ENCODE data around the gene ACSL3. TPM values are rescaled to one million over a fixed set of nuclear protein-coding genes. Genes with fewer than 3 reads are reported as not detected.
A peak's percentile ranks its signal among the peaks of the same experiment; 100 is the strongest.

The ACSL3 gene
- total RNA-seq, 1 donor from 2014 or later = 95.8 TPM

DNA sequence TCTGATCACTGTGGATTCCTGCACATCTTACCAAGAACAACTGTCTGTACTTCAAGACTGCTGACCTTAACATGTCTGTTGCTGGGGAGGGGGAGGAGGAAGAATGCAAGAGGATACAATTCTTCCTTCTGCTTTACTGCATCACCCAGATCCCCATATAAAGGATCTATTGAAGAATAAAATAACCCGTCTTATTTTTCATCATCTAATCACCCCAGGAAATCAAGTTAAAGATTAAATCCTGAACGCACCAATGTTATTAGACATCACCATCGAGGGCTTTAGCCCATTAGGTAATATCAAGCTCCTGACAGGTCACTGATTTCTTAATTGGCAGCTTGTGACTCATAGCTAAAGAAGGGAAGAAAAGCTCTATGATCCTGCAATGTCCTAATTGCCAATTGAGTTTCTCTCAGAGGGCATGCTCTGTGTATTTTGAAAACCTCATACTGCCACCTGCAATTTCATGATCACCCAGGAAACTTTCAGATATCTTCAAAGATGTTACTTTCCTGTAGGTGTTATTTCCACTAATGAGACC, 115.8 kb downstream of the ACSL3 start:
- H3K4me3 Mint-ChIP-seq = no peak overlapping the region
- no peaks in the 10 kb centered on the region for H3K27me3 Mint-ChIP-seq
- no peaks in the 10 kb centered on the region for H3K9me3 Mint-ChIP-seq
- peaks cover 7% of the 10 kb centered on the region for H3K4me1 Mint-ChIP-seq (ENCODE audit: unreplicated experiment)
- no peak for DNase-seq (ENCODE audit: extremely low spot score, unreplicated experiment)
- H3K36me3 Mint-ChIP-seq = no peaks in the 10 kb centered on the region
- peak overlapping the region; percentile 31 for H3K27ac Mint-ChIP-seq
- TF ChIP-seq, protein P1, sequence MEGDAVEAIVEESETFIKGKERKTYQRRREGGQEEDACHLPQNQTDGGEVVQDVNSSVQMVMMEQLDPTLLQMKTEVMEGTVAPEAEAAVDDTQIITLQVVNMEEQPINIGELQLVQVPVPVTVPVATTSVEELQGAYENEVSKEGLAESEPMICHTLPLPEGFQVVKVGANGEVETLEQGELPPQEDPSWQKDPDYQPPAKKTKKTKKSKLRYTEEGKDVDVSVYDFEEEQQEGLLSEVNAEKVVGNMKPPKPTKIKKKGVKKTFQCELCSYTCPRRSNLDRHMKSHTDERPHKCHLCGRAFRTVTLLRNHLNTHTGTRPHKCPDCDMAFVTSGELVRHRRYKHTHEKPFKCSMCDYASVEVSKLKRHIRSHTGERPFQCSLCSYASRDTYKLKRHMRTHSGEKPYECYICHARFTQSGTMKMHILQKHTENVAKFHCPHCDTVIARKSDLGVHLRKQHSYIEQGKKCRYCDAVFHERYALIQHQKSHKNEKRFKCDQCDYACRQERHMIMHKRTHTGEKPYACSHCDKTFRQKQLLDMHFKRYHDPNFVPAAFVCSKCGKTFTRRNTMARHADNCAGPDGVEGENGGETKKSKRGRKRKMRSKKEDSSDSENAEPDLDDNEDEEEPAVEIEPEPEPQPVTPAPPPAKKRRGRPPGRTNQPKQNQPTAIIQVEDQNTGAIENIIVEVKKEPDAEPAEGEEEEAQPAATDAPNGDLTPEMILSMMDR (conservative IDR thresholded peaks at IDR 0.05) = no peak

DNA sequence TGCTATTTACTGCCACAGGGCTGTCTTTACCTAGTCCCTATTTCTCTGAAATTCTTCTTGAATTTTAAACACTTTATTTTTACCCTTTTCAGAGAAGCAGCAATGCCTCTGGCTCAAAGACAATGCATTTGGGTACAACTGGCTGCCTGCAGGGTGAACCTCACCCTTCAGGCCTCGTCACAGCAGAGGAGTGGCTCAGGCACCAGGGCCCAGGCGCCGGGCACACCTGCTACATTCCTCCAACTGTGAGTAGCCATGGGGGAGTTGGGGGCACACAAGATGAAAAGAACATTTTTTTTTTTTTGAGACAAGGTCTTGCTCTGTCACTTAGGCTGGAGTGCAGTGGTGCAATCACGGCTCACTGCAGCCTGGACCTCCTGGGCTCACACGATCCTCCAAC, 116.3 kb downstream of the ACSL3 start:
- Mint-ChIP-seq H3K4me1 (ENCODE audit: unreplicated experiment) (peaks cover 7% of the 10 kb centered on the region), H3K36me3 (no peaks in the 10 kb centered on the region), H3K4me3 (no peak overlapping the region), H3K27me3 (no peaks in the 10 kb centered on the region), H3K9me3 (no peaks in the 10 kb centered on the region), H3K27ac (peak overlapping the region; percentile 31)
- no peak for DNase-seq (ENCODE audit: extremely low spot score, unreplicated experiment)
- TF ChIP-seq, protein P1 (conservative IDR thresholded peaks at IDR 0.05) = no peak

DNA sequence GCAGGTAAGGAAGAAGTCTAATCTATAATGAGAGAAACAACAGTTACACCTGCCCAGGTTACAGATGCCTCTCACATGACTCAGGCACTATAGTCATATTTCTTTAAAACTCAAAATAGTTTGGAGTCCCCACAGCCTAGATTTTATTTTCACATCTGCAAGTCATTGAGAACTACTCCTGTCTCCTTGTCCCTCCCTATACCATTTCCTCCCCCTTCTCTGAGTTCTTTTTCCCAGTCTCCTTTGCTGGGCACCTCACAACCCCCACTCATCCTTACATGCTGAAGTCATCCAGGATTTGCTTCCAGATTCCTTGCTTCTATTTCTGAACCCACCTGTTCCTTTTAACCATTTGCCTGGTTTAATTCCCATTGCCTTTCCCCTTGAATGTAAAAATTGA, 118.0 kb downstream of the ACSL3 start:
- peaks cover 7% of the 10 kb centered on the region for H3K4me1 Mint-ChIP-seq (ENCODE audit: unreplicated experiment)
- H3K27ac Mint-ChIP-seq = no peak overlapping the region
- H3K36me3 Mint-ChIP-seq = no peaks in the 10 kb centered on the region
- no peak overlapping the region for H3K4me3 Mint-ChIP-seq
- TF ChIP-seq, protein P1 (conservative IDR thresholded peaks at IDR 0.05) = no peak
- H3K9me3 Mint-ChIP-seq = peaks cover 6% of the 10 kb centered on the region
- DNase-seq (ENCODE audit: extremely low spot score, unreplicated experiment) = no peak
- H3K27me3 Mint-ChIP-seq = no peaks in the 10 kb centered on the region

DNA sequence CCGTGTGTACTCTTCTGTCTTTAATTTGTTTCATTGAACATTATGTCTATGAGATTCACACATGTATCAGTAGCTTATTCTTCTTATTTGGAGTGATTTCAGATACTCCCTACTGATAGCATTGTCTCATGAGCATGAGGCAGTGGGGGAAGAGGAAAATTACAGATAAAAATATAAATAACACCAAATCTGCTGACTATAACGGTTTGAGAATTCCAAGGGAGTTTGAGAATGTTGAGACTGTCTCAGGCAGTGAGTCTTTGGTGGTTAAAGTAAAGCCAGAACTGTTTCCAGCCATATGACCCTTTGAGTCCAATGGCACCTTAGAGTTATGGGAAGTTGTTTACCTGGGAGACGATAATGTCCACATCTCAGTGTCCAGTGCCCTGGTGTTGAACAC, 118.6 kb downstream of the ACSL3 start:
- TF ChIP-seq, protein P1 (conservative IDR thresholded peaks at IDR 0.05) = no peak
- Mint-ChIP-seq H3K4me3 (no peak overlapping the region), H3K27ac (no peak overlapping the region), H3K27me3 (no peaks in the 10 kb centered on the region), H3K9me3 (peaks cover 6% of the 10 kb centered on the region), H3K36me3 (no peaks in the 10 kb centered on the region), H3K4me1 (ENCODE audit: unreplicated experiment) (peaks cover 7% of the 10 kb centered on the region)
- no peak for DNase-seq (ENCODE audit: extremely low spot score, unreplicated experiment)

DNA sequence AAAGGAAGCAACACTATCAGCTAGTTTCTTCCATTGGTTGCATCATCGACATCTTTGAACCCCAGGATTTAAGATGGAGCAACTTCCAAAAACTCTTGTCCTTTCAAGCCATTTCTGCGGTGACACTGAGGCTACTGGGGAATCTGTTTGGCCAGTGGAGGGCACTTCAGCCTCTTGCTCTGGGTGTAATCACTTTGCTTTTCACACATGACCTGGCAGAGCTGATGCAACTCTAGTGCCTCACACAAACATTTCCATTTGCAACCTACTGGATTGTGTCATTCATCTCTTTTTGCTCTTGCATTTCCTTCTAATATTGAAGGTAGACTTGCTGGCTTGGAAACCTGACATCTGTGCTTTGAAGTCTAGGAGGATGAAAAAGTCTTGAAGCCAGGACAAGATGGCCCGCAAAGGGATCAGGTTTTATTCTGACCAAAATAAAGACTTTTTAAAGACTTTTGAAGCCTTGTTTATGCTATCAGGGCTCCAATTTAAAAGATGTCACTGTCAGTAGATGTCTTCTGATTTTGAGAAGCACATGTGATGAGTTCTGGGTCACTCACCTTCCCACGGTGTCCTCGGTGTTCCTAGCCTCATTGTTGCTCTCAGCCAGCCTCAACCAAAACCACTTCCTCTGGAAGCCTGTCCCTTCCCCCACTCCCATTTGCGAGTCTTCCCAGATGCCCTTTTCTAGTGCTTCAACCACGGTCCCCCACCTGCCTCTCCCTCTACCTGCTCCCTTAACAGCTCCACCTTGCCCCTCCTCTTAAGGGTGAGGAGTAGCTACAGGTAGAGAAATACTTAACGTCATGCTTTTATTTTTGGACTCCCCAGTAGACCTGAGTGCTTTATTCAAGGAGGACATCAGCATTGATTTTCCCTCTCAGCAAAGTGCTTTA, 121.4 kb downstream of the ACSL3 start:
- Mint-ChIP-seq H3K4me1 (ENCODE audit: unreplicated experiment) (no peaks in the 10 kb centered on the region), H3K4me3 (no peak overlapping the region), H3K9me3 (peaks cover 6% of the 10 kb centered on the region), H3K27me3 (no peaks in the 10 kb centered on the region), H3K36me3 (no peaks in the 10 kb centered on the region), H3K27ac (no peak overlapping the region)
- TF ChIP-seq, protein P1 (conservative IDR thresholded peaks at IDR 0.05) = peak; percentile 52
- no peak for DNase-seq (ENCODE audit: extremely low spot score, unreplicated experiment)
